Lower leg skin (tissue), 4 donors: ENCODE results near the gene PHRF1. TPM values are rescaled to one million over a fixed set of nuclear protein-coding genes. Genes with fewer than 3 reads are reported as not detected.

Source experiments
- DNase-seq, 2 donors: peaks; one replicate each; pipeline ENCODE4 v3.0.0-alpha.2; 2019; ENCODE audit warnings: low spot score in 2 of 2
- H3K4me3 ChIP-seq: fragments of 200-600 bp; sonication (generic); 2 replicates; pipeline ENCODE4 v1.5.1; 2017; ENCODE audit warnings: mild to moderate bottlenecking, low read depth; ENCODE audit not compliant: poor library complexity, severe bottlenecking
- POLR2A ChIP-seq, 2 donors: fragments of 450-650 bp; IDR thresholded peaks; one replicate each; pipeline ENCODE4 v1.6.1; 2016 to 2017; ENCODE audit warnings: antibody characterized with exemption in 2 of 2, mild to moderate bottlenecking in 1 of 2, moderate library complexity in 1 of 2
- WGBS, 2 donors: methylation state at CpG; one replicate each; pipeline ENCODE4 v1.1.5; 2018; 5-methylcytosine and 5-hydroxymethylcytosine counted together
- intact Hi-C: fragments of 100-400 bp; cut with DNase I; formaldehyde crosslinking; loops from one replicate; pipeline ENCODE4 v1.15.0; 2023; ENCODE audit warnings: low total_unique reads
- total RNA-seq, 4 donors: library from RNA; depleted of rRNA; stranded (reverse); fragments of >200 nt; gene quantifications; one replicate each; pipeline ENCODE4 v1.1.0, GENCODE V29; 2016
- TF ChIP-seq, protein P1 (sequence below), 3 donors: fragments of 450-650 bp; IDR thresholded peaks; one replicate each; pipeline ENCODE4 v1.5.1; 2016; ENCODE audit warnings: antibody characterized with exemption in 3 of 3, mild to moderate bottlenecking in 3 of 3, moderate library complexity in 2 of 3

Gene PHRF1
- total RNA-seq, 4 donors from 2014 or later, result 30.0 to 55.2 (median 31.5) TPM

DNA sequence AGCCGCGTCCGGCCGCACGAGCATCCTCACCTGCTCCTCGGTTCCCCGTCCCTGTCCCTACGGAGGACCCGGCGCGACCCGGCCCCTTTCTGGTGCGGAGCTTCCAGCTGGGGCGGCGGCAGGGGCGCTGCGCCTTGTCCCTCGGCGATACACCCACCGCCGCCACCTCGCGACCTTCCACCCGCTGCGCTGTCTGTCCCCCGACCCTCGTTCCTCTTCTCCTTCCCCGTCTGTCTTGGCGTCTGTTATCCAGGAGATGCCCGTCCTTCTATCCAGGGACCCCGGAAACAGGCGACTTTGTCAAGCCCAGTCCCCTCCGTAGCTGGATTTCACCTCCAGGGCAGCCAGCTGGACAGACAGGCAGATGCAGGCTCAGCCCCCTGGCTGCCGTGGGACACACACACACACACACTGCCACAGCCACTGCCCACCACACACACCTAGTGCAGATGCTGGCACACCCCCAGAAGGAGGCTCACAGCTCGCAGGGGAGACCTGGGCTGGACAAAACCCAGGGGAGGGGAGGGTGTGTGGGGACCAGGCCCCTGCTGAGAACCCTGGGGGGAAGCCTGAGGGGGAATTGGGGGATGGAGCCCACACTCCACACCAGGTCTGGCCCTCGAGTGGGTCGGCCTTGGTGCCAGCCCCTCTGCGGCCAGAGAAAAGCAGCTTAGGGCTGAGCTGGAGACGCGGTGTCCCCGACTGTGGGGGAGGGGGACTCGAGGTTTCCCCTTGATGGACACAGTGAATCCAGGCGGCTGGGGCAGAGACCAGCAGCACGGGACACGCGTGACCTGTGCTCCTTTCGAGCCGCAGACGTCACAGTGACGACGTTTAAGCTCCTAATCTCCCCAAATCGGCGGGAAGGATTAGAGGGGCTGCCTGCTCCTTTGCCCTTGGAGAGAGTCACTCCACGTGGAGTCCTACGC, 61.6 kb downstream of the PHRF1 start:
- intact Hi-C loops, result no loop called here
- no peak overlapping the region for H3K4me3 ChIP-seq
- no peak for DNase-seq
- TF ChIP-seq, protein P1, sequence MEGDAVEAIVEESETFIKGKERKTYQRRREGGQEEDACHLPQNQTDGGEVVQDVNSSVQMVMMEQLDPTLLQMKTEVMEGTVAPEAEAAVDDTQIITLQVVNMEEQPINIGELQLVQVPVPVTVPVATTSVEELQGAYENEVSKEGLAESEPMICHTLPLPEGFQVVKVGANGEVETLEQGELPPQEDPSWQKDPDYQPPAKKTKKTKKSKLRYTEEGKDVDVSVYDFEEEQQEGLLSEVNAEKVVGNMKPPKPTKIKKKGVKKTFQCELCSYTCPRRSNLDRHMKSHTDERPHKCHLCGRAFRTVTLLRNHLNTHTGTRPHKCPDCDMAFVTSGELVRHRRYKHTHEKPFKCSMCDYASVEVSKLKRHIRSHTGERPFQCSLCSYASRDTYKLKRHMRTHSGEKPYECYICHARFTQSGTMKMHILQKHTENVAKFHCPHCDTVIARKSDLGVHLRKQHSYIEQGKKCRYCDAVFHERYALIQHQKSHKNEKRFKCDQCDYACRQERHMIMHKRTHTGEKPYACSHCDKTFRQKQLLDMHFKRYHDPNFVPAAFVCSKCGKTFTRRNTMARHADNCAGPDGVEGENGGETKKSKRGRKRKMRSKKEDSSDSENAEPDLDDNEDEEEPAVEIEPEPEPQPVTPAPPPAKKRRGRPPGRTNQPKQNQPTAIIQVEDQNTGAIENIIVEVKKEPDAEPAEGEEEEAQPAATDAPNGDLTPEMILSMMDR (IDR thresholded peaks at IDR 0.05), result no peak
- no peak for TF ChIP-seq POLR2A (IDR thresholded peaks at IDR 0.05)
- WGBS, 2 donors, result 45 to 48% methylated on average over 54 to 55 of the region's 55 CpGs

DNA sequence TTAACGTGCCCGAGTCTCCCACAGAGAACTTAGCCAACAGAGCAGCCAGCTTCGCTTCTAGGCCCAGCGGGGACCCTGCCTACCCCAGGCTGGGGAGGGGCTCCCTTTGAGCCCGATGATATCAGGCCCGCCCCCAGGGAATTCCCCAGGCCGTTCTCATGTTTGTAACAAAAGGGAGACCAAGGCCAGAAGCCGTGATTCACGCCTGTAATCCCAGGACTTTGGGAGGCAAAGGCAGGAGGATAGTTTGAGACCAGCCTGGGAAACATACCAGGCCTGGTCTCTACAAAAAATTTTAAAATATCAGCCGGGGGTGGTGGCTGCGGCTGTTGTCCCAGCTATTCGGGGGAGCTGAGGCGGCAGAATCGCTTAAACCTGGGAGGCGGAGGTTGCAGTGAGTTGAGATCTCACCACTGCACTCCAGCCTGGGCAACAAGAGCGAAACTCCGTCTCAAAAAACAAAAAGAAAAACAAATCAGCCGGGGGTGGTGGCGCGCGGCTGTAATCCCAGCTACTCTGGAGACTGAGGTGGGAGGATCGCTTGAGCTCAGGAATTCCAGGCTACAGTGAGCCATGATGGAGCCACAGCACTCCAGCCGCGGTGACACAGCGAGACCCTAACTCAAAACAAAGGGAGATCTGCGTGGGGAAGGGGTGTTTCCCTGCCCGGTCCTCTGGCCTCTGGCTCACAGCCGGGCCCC, 62.5 kb downstream of the PHRF1 start:
- 60 to 61% methylated on average over 27 of the region's 28 CpGs for whole genome bisulfite sequencing, 2 donors
- intact Hi-C loops, result no loop called here
- TF ChIP-seq, protein P1 (IDR thresholded peaks at IDR 0.05), result no peak
- TF ChIP-seq POLR2A (IDR thresholded peaks at IDR 0.05), result no peak
- DNase-seq, result no peak
- H3K4me3 ChIP-seq, result no peak overlapping the region

DNA sequence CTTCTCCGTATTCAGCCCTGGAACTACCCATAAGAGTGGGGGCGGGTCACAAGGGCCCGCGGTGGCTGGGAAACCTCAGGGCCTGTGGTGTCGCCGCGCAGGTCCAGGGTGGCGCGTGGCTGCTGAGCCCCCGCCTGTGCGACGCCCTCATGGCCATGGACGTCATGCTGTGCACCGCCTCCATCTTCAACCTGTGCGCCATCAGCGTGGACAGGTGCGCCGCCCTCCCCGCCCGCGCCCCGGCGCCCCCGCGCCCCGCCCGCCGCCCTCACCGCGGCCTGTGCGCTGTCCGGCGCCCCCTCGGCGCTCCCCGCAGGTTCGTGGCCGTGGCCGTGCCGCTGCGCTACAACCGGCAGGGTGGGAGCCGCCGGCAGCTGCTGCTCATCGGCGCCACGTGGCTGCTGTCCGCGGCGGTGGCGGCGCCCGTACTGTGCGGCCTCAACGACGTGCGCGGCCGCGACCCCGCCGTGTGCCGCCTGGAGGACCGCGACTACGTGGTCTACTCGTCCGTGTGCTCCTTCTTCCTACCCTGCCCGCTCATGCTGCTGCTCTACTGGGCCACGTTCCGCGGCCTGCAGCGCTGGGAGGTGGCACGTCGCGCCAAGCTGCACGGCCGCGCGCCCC, 63.2 kb downstream of the PHRF1 start:
- TF ChIP-seq, protein P1 (IDR thresholded peaks at IDR 0.05), result no peak
- no peak for TF ChIP-seq POLR2A (IDR thresholded peaks at IDR 0.05)
- H3K4me3 ChIP-seq, result no peak overlapping the region
- intact Hi-C loops, result no loop called here
- DNase-seq, result no peak
- 14 to 15% methylated on average over 13 of the region's 80 CpGs for WGBS, 2 donors

DNA sequence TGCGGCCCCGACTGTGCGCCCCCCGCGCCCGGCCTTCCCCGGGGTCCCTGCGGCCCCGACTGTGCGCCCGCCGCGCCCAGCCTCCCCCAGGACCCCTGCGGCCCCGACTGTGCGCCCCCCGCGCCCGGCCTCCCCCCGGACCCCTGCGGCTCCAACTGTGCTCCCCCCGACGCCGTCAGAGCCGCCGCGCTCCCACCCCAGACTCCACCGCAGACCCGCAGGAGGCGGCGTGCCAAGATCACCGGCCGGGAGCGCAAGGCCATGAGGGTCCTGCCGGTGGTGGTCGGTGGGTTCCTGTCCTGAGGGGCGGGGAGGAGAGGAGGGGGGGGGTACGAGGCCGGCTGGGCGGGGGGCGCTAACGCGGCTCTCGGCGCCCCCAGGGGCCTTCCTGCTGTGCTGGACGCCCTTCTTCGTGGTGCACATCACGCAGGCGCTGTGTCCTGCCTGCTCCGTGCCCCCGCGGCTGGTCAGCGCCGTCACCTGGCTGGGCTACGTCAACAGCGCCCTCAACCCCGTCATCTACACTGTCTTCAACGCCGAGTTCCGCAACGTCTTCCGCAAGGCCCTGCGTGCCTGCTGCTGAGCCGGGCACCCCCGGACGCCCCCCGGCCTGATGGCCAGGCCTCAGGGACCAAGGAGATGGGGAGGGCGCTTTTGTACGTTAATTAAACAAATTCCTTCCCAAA, 63.9 kb downstream of the PHRF1 start:
- no peak overlapping the region for H3K4me3 ChIP-seq
- no peak for DNase-seq
- intact Hi-C loops, result no loop called here

More for the DNA sequence above, 63.9 kb downstream of the PHRF1 start:
- 63 to 84% methylated on average over 23 to 41 of the region's 69 CpGs for WGBS, 2 donors
- TF ChIP-seq, protein P1 (IDR thresholded peaks at IDR 0.05), result no peak
- TF ChIP-seq POLR2A (IDR thresholded peaks at IDR 0.05), result no peak
